Activated CD4-positive, CD25-positive, alpha-beta regulatory T cell treated with anti-CD3 and anti-CD28 coated beads, Interleukin-2, amount 50 U/mL, for 72 hours (primary cell): ENCODE measurements around the gene CLC.
"Not testable (repeated sequence)": the region's sequence is repeated elsewhere in the genome, so short reads cannot be mapped to it uniquely, and the experiment has no call there.

ENCODE experiments used
- DNase-seq: peaks from one replicate; pipeline ENCODE4 v3.0.0; 2021

Gene CLC

DNA sequence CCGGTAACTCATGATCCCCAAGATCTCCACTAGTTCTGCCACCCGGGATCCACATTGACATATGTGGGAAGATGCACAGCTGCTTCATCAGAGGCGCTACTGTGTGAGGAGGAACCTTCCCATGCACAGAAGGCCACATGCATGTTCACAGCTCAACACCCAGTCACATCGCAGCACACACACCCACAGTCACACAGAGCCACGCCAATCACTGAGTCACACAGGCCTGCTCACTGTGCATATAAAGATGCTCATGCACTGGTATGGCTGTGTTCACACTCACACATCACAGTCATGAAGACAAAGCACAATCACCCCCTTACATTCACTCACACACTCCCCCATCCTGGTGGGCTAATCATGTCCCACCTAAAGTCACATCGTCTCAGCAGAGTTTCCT is 9.8 kb downstream of the CLC start:
- no peak for DNase-seq

DNA sequence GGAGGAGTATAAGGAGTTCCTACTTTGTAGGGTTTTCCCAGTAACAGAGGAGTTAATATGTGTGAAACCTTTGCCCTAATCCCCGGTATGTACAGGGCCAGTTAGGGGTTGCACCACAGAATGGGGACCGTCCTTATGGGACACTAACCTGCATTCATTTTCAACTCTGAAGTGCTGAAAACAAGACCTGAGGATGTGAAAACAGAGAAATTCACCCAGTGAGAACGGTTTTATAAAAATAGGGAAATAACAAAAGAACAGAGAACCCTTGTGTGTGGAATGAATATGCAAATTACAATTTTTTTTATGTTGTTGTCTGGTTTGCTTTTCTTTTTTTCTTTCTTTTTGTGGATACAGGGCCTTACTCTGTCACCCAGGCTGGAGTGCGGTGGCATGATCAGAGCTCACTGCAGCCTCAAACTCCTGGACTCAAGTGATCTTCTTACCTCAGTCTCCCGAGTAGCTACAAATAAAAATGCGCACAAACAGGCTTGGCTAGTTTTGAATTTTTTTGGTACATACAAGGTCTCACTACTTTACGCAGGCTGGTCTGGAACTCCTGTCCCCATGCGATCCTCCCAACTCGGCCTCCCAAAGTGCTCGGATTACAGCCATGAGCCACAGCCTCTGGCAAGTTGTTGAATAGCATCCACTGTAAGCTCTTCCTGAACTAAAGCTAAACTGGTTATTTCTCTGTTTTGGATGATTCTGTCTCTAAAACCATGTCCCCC is 10.6 kb downstream of the CLC start:
- DNase-seq = no peak

DNA sequence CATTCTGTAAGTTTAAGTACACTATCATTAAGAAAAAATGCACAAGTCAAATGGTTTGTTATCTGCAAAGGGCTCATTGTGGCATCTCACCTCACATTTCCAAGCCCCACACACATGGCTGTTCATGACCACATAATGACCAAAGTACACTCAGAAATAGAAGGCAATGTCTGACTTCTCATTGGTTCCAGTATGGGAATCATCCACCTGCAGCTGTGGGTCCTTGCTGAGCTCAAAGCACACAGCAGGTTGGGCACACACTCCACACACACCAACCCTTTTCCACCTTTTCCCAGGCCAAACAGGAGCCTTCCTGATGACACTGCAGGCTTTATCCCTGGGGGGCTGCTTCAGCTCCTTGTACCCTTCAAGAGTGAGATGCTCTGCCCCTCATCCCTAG is 11.8 kb downstream of the CLC start:
- DNase-seq = no peak

DNA sequence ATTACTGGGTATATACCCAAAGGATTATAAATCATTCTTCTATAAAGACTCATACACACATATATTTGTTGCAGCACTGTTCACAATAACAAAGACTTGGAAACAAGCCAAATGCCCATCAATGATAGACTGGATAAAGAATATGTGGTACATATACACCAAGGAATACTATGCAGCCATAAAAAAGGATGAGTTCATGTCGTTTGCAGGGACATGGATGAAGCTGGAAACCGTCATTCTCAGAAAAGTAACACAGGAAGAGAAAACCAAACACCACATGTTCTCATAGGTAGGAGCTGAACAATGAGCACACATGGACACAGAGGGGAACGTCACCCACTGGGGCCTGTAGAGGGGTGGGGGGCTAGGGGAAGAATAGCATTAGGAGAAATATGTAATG is 17.7 kb downstream of the CLC start:
- DNase-seq = not testable (repeated sequence)

DNA sequence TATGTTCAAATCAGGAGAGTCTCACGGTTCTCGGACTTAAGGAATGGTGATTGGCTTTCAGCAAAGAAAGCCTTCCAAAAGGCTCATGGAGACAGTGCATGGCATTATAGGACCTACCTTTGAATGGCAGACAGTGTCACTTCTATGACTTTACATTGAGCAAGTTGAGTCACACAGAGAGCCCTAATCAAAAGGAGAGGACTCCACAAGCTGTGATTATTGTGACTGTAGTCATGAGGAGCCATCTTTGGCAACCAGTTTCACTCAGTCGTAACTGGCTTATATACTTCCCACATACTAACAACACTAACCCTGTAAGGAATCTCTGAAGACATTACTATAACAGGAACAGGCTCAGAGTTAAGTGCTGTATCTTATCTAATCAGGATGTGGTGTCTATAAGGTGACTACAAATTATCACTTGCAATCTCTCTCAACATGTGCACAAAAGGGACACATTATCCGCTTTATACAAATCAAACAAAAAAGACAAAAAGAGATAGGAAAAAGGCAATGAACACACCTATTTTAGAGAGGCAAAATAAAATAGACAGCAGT is 27.4 kb downstream of the CLC start:
- no peak for DNase-seq

DNA sequence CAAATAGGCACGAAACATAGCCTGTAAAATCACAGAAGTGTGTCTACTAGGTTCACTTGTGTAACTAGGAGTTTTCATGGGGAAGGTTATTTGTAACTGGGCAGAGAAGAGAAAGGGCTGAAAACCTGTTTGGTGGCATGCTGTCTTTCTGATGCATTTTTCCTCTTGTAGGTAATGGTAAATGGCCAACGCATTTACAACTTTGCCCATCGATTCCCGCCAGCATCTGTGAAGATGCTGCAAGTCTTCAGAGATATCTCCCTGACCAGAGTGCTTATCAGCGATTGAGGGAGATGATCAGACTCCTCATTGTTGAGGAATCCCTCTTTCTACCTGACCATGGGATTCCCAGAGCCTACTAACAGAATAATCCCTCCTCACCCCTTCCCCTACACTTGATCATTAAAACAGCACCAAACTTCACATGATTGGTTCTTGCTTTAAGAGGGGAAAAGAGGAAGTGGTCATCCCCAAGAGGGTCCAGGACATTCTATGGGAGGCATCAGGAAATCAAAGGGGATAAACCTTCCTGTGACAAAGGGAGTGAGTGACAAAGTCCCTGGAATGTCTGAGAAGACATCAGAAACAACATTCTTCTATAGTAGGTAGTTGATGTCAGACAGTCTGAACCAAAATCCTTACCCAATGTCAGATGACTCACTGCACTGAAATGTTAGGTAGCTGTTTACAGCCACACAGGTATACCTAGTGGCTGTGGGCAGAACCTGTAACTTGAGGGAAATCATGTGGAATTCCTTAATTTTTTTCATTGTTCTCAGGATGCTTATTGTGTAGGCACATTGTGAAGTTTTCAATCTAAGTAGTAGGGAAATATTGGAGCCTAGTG is 28.6 kb downstream of the CLC start:
- no peak for DNase-seq

DNA sequence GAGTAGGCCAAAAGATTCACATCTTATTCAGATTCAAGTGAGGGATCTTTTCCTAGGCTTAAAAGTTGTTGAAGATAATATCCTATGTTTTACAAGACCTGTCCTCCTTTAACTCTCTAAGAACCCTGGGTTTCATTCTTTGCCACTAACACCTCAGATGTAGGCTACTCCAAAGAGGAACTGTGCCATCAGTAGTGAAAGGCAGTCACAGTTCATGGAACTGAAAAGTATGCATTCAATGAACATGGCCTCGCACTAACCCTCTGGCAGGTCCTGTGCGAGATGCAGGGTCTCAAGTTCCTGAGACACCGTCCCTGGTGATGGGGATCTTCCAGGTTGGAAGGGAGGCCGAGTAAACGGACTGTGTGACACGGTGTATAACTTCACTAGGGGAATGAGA is 29.2 kb downstream of the CLC start:
- no peak for DNase-seq

DNA sequence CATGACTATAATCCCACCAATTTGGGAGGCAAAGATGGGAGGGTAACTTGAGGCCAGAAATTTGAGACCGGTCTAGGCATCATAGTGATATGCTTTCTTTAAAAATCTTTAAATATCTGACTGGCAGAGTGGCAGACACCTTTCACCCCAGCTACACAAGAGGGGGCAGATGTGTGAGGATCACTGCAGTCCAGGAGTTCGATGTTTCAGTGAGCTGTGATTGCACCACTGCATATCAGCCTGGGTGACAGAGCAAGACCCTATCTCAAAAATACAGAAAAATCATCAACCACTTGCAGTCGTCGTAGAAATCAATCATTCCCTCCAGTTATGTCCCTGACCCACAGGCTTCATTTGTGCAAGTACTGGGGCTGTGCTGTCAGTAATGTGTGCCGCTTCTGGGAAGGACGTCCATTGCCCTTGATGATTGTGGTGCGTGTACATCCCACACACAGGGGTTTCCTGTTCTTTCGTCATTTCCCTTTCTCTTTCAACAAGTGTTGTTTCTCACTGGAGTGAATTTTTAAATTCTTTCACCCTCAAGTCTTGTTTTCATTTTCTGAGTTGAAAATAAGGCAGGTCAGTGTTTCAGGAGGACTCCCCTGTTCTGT is 32.1 kb downstream of the CLC start:
- no peak for DNase-seq

DNA sequence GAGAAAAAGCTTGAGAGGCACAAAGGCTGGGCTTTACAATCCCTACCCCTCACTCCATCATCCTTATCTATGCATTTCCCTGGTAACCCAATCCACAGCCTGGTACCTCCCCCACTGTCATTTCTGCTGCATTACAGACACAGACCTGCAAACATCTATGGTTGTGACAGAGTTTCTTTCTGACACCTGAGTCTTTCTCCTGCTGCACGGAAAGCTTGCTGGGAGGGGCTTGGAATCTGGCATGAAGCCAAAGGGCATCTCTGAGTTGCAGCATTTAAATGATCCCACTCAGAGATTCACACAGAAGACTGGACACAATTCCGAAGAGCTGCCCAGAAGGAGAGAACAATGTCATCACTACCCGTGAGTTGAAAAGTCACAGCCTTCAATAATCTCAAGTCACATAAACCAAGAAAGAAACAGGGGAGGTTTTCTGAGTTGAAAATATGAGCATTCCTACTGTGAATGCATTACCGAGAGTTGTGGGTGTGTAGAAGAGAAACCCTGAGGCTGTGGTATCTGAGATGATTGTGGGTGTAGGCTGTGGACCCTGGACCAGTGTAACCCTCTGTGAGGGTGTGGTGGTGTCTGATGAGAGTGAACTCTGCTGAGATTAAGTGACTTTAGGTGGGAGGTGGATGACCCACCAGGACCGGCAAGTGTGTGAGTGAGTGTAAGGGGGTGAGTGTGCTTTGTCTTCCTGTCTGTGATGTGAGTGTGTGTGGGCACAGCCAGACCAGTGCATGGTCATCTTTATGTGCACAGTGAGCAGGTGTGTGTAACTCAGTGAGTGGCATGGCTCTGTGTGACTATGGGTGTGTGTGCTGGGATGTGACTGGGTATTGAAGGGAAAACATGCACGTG is 33.4 kb downstream of the CLC start, which contains the start of gene LGALS14:
LGALS14 (plus strand) TSS at position 301 of the 864 bp plus-strand sequence; CDS start at position 349, 48 bp downstream.
- DNase-seq = no peak

DNA sequence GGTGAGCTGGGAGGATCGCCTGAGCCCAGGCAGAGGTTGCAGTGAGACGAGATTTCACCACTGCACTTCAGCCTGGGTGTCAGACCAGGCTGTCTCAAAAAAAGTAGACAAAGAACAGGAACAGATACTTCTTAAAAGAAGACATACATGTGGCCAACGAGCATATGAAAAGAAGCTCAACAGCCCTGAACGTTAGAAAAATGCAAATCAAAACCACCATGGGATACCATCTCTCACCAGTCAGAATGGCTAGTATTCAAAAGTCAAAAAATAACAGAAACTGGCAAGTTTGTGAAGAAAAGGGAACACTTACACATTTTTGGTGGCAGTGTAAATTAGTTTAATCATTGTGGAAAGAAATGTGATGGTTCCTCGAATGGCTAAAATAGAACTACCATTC is 36.5 kb downstream of the CLC start:
- DNase-seq = no peak

DNA sequence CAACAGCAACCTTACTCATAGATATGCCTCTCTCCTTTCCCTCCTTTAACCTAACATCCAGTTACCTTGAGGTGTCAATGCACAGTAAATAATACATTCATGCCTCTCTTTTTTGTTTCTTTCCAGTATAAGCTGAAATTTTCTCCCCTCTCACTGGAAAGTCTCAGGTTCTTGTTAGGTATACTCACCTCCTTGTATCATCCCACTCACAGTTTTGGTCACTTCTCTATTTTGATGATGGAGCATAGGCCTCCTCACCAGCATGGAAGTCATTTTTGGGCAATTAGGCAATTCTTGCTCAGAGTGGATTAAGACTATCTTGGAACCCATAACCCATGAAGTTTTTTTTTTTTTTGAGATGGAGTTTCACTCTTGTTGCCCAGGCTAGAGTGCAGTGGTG is 39.3 kb downstream of the CLC start:
- DNase-seq = no peak

DNA sequence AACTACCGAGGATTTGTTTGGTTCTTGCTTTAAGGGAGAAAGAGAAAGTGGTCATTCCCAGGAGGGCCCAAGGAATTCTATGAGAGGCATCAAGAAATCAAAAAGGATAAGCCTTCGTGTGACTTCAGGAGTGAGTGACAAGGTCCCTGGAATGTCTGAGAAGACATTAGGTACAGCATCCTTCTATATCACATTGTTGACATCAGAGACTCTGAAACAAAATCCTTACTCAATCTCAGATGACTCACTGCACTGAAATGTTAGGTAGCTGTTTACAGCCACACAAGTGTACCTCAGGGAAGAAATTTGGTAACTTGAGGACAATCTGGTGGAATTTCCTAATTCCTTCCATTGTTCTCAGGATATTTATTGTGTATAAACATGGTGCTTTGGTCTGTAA is 41.4 kb downstream of the CLC start:
- DNase-seq = no peak

DNA sequence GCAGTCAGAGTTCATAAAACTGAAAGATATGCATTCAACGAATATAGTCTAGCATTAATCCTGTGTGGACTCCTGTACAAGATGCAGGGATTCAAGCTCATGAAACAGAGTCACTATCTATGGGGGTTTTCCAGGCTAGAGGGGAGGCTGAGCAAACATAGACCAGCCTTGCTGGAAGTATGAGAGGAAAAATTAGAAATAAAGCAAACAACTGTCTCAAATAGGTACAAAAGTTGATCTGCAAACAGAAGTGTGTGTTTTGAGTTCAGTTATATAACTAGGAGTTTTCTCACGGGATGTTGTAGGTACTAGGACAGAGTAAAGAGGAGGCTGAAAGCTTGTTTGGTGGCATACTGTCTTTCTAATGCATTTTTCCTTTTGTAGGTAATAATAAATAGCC is 42.1 kb downstream of the CLC start:
- DNase-seq = no peak

DNA sequence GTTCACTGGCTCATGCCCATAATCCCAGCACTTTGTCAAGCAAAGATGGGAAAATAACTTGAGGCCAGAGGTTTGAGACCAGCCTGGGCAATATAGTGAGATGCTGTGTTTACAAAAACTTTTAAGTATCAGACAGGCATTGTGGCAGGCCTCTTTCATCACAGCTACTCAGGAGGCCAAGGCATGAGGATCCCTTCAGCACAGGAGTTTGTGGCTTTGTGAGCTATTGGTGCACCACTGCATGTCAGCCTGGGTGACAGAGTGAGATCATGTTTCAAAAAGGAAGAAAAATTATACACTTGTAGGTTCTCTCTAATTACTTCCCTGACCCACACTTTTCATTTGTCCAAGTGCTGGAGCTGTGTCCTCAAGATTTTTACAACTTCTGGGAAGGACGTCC is 45.0 kb downstream of the CLC start:
- DNase-seq = no peak

DNA sequence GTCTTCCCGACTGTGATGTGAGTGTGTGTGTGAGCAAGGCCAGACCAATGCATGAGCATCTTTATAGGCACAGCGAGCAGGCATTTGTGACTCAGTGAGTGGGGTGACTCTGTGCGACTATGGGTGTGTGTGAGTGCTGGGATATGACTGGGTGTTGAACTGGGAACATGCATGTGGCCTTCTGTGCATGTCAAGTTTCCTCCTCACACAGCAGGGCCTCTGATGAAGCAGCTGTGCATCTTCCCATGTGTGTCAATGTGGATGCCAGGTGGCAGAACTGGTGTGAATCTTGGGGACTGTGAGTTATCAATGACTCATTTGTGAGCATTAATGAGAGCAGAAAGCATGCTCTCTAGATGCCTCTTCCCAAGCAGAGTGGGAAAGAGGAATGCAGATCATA is 45.7 kb downstream of the CLC start:
- DNase-seq = no peak

DNA sequence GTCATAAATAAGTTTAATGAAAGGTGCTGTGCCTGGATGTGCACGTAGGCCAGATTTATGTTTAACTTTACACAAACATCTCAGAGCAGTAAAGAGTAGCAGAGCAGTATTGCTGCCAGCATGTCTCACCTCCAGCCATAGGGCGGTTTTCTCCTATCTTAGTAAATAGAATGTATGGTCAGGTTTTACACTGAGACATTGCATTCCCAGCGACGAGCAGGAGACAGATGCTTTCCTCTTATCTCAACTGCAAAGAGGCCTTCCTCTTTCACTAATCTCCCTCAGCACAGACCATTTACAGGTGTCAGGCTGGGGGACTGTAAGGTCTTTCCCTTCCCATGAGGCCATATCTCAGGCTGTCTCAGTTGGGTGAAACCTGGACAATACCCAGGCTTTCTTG is 49.2 kb downstream of the CLC start:
- DNase-seq = not testable (repeated sequence)

DNA sequence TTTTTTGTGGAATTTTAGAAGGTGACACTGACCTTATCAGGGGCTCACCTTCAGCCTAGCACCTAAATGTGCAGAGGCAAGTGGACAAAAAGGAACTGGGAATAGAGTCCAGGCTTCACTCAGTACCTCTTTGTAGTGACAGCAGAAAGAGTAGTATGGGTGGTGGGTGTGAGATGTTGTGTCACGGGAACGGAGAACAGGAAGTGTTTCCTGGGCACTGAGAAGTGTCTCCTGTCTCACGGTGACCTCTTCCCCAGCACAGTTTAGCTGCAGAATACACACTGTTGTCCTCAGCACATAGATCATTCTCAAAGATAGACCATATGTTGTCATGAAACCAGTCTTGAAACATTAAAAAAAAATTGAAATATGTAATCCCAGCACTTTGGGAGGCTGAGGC is 51.1 kb downstream of the CLC start:
- DNase-seq = no peak

DNA sequence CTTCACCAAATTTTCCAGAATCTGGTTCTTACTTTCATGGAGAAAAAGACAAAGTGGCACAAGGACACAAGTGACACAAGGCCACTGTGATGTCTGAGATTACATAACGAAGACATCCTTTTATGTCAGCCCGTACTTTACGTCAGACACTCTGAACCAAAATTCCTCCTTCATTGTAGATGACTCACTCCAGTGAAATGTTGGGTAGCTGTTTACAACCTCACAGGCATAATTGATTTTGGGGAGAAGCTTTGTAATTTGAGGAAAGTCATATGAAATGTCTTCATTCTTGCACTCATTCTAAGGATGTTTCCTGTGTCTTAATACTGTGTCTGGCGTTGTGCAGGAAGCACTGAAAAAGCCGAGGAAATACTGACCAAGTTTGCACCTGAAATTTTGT is 53.6 kb downstream of the CLC start:
- DNase-seq = no peak

DNA sequence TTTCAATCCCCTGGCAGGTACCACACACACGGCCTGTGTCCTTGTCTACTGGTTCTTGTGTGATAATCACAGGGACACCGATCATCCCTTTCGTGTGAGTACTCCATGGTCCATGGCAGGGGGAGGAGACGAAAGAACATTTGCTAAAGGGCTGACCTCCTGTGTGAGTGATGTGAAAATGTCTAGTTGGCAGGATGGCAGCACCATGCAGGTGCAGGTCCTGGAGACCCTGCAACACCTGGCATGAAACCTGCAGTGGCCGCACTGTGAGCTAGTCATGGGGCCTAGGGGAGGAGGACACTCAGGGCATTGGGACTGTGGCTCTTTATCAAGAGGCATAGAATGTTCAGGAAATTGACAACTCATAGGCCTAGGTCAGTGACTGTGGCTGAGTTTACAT is 56.4 kb downstream of the CLC start:
- no peak for DNase-seq
